Omental fat pad (tissue), 4 donors: ENCODE measurements around the gene ABCB6. TPM values are rescaled to one million over a fixed set of nuclear protein-coding genes. Genes with fewer than 3 reads are reported as not detected.

Experiments used
- ATAC-seq: fragments of 150-250 bp; one replicate; pipeline ENCODE4 v1.9.1; 2016; ENCODE audit warnings: mild to moderate bottlenecking, moderate library complexity; ENCODE audit not compliant: low FRiP score
- DNase-seq: peaks from one replicate; pipeline ENCODE4 v3.0.0-alpha.2; 2019; ENCODE audit warnings: low spot score
- total RNA-seq, 4 donors: library from RNA; depleted of rRNA; stranded (reverse); fragments of >200 nt; gene quantifications; one replicate each; pipeline ENCODE4 v1.1.0, GENCODE V29; 2016
- TF ChIP-seq, protein P1 (sequence below), 3 donors: fragments of 450-650 bp; IDR thresholded peaks; one replicate each; pipeline ENCODE4 v1.5.1; 2016 to 2017; ENCODE audit warnings: antibody characterized with exemption in 3 of 3, mild to moderate bottlenecking in 3 of 3, moderate library complexity in 2 of 3

The ABCB6 gene
- total RNA-seq, 4 donors from 2014 or later = 24.1 to 35.6 (median 28.8) TPM

DNA sequence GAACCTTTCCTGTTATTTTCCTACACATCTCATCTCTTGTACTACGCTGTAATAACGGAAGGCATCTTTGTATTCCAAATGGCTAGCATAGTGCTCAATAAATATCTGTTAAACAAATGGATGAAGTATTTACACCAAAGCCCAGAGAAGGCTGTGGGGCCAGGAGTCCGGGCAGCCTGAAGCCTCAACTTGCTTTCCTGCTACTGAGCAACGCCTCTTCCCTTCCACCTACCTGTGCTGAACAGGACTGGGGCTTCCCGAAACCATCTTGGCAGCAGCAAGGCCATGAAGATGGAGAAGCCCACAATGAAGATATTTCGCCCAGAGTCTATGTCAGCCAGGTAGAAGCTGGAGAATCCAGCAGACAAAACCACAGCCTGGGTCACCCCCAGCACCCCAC, 55.6 kb downstream of the ABCB6 start:
- DNase-seq (no peak), ATAC-seq (no peak)
- TF ChIP-seq, protein P1, sequence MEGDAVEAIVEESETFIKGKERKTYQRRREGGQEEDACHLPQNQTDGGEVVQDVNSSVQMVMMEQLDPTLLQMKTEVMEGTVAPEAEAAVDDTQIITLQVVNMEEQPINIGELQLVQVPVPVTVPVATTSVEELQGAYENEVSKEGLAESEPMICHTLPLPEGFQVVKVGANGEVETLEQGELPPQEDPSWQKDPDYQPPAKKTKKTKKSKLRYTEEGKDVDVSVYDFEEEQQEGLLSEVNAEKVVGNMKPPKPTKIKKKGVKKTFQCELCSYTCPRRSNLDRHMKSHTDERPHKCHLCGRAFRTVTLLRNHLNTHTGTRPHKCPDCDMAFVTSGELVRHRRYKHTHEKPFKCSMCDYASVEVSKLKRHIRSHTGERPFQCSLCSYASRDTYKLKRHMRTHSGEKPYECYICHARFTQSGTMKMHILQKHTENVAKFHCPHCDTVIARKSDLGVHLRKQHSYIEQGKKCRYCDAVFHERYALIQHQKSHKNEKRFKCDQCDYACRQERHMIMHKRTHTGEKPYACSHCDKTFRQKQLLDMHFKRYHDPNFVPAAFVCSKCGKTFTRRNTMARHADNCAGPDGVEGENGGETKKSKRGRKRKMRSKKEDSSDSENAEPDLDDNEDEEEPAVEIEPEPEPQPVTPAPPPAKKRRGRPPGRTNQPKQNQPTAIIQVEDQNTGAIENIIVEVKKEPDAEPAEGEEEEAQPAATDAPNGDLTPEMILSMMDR (IDR thresholded peaks at IDR 0.05) = no peak

DNA sequence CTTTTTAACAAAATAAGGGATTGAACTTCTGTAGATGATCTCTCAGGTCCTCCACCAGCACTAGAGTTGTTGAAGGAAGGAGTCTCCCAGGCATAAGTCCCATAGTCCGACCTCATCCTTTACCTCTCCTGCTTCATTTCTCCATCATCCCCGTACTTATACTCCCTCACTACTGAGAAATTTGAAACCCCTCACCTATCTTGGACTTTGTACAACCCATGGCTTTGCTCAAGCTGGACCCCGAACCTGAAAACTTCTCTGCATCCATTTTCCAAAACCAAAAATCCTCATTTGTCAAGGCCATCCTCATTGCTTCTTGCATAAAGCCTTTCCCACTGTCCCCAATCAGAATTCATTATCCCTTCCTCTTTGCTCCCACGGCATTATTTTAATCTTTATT, 57.7 kb downstream of the ABCB6 start:
- no peak for ATAC-seq
- TF ChIP-seq, protein P1 (IDR thresholded peaks at IDR 0.05) = no peak
- no peak for DNase-seq

DNA sequence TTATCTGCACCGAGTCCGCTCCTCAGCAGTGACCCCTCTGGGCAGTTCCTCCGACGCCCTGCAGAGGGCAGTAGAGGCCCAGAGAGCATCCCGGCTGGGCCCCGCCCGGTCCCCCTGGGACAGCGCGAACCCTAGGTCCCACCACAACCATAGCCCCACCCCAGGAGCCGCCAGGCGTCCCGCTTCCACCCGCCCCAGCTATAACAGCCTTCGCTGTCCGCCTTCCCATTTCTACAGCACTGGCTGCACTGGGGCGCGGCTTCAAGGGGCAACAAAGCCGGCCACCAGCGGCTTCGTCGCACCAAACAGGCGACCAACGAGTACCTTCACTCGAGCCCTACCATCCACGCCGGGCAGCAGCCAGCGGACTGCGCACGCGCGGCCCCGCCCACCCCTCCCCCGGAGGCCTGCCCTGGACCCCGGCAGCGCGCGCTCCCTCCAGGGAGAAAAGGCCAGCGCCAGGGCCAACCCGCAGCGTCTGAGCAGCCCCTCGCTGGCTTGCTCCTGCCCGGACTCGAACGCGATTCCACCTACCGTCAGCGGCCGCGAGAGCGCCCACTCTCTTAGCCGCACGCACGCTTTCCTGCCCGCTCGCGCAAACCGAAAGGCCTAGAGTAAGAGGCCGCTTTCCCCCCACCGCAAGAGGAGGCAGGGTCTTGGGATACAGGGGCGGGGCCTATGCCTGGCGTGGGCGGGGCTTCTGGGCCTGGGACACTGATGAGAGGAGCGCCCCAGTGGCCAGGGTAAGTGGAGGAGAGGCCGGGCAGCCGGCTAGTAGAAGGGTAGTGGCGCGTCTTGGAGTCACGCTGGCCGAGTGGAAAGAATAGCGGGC, 58.4 kb downstream of the ABCB6 start, which contains the start of gene NHEJ1:
Gene NHEJ1, minus strand, starts transcription at position 630 of the 832 bp plus-strand sequence. CDS start 2,453 bp downstream, outside the sequence.
- ATAC-seq = peak; percentile 98
- TF ChIP-seq, protein P1 (IDR thresholded peaks at IDR 0.05) = peak in 2 of 3 donors; percentile 69 to 78
- DNase-seq = peak; percentile 98

Other genes starting within 250 kb of the ABCB6 start
- gene FEV, start 233.8 kb downstream of the ABCB6 start, total RNA-seq = not detected
- not detected for gene CRYBA2, start 225.5 kb downstream of the ABCB6 start, total RNA-seq
- under 1 TPM in 1 of 4 donors, not detected in 3; 0.19 TPM for gene CFAP65, start 177.4 kb downstream of the ABCB6 start, total RNA-seq
- under 1 TPM in 1 of 4 donors, not detected in 3; 0.48 TPM for gene IHH, start 158.0 kb downstream of the ABCB6 start, total RNA-seq
- gene NHEJ1, start 58.1 kb downstream of the ABCB6 start, total RNA-seq = 10 to 100 TPM; 13.8 to 23.2 (median 17.5) TPM
- gene SLC23A3, start 48.9 kb downstream of the ABCB6 start, total RNA-seq = 1 to 10 TPM; 1.0 to 2.7 (median 1.2) TPM
- gene CNPPD1, start 42.0 kb downstream of the ABCB6 start, total RNA-seq = 10 to 100 TPM; 37.0 to 77.2 (median 43.0) TPM
- gene RETREG2, start 40.7 kb downstream of the ABCB6 start, total RNA-seq = 10 to 100 TPM; 48.5 to 73.9 (median 57.7) TPM
- 10 to 100 TPM; 25.1 to 57.1 (median 40.1) TPM for gene ZFAND2B, start 12.2 kb downstream of the ABCB6 start, total RNA-seq
- gene ATG9A, start 10.7 kb upstream of the ABCB6 start, total RNA-seq = 10 to 100 TPM; 24.4 to 52.2 (median 38.6) TPM
- 10 to 100 TPM; 13.5 to 77.4 (median 22.7) TPM for gene ANKZF1, start 10.8 kb upstream of the ABCB6 start, total RNA-seq
- 10 to 100 TPM in 3 of 4 donors, 1 to 10 TPM in 1; 9.0 to 21.9 (median 12.3) TPM for gene GLB1L, start 26.5 kb upstream of the ABCB6 start, total RNA-seq
- gene STK16, start 26.5 kb upstream of the ABCB6 start, total RNA-seq = 10 to 100 TPM in 3 of 4 donors, 1 to 10 TPM in 1; 9.8 to 18.9 (median 12.5) TPM
- not detected for gene TUBA4B, start 34.3 kb upstream of the ABCB6 start, total RNA-seq
- 10 to 100 TPM; 26.9 to 74.0 (median 50.3) TPM for gene TUBA4A, start 35.0 kb upstream of the ABCB6 start, total RNA-seq
- gene DNAJB2, start 60.4 kb upstream of the ABCB6 start, total RNA-seq = 10 to 100 TPM; 27.5 to 56.6 (median 46.8) TPM
- gene PTPRN, start 90.4 kb upstream of the ABCB6 start, total RNA-seq = 1 to 10 TPM in 1 of 4 donors, under 1 TPM in 1, not detected in 2; 0.12 to 1.0 TPM
- gene RESP18, start 113.8 kb upstream of the ABCB6 start, total RNA-seq = not detected
- 10 to 100 TPM; 58.4 to 97.4 (median 85.7) TPM for gene DNPEP, start 169.0 kb upstream of the ABCB6 start, total RNA-seq
- gene DES, start 199.4 kb upstream of the ABCB6 start, total RNA-seq = 100 to 1,000 TPM in 3 of 4 donors, 10 to 100 TPM in 1; 39.4 to 292 (median 182) TPM
- gene SPEG, start 215.9 kb upstream of the ABCB6 start, total RNA-seq = 10 to 100 TPM; 12.4 to 28.9 (median 17.7) TPM